GM12878 (cell line): Measurements from ENCODE around the gene GOLT1B. TPM values are rescaled to one million over a fixed set of nuclear protein-coding genes. Genes with fewer than 3 reads are reported as not detected.

Experiments used
- ATAC-seq: fragments of 200-7000 bp; cut with Tn5 transposase; 3 replicates; pipeline ENCODE4 v1.9.1; 2020; ENCODE audit warnings: mild to moderate bottlenecking, moderate library complexity
- BruUV-seq: library from RNA; stranded (reverse); fragments of 400-500 nt; replicated peaks from 2 replicates; lab custom pipeline; 2021; lab: Mats Ljungman, UMichigan
- CTCF ChIA-PET: fragments of 300-600 bp; sonication (Branson Sonifier 250); formaldehyde crosslinking; extraction: SDS; loops from one replicate; lab custom pipeline; 2021; ENCODE audit warnings: inconsistent platforms; lab: Yijun Ruan, JAX
- POLR2A ChIA-PET: fragments of 350-600 bp; formaldehyde crosslinking; extraction: SDS; loops from one replicate; lab custom pipeline; 2021; ENCODE audit warnings: inconsistent platforms; lab: Charles Lee
- RAD21 ChIA-PET: fragments of 300-600 bp; sonication (Branson Sonifier 250); formaldehyde crosslinking; loops from one replicate; lab custom pipeline; 2023; ENCODE audit warnings: antibody characterized with exemption; ENCODE audit not compliant: unreplicated experiment; lab: Charles Lee
- SMC1A ChIA-PET: fragments of 300-600 bp; sonication (Branson Sonifier 250); formaldehyde crosslinking; loops from one replicate; lab custom pipeline; 2023; ENCODE audit not compliant: unreplicated experiment, uncharacterized antibody; lab: Charles Lee
- DNase-seq: peaks from one replicate; pipeline ENCODE4 v3.0.0-alpha.2; 2011; ENCODE audit warnings: low read depth, low spot score
- FAIRE-seq: peaks from 3 replicates; lab custom pipeline; 2011; peaks lifted over from hg19 to GRCh38; lab: Jason Lieb, UNC
- H2AFZ ChIP-seq: 2 replicates; pipeline ENCODE4 v1.6.0; 2011; ENCODE audit warnings: low read depth, low read length, control low read depth; ENCODE audit not compliant: control insufficient read depth
- H3K27ac ChIP-seq: 2 replicates; pipeline ENCODE4 v1.5.1; 2011; ENCODE audit warnings: control low read depth; ENCODE audit not compliant: control insufficient read depth, insufficient read depth
- H3K27me3 ChIP-seq, 2 experiments: replicated peaks in 1 of 2; 2 replicates each; pipeline versions ENCODE4 v1.6.0 to v1.6.1; 2011; ENCODE audit warnings: low read length in 1 of 2; ENCODE audit not compliant: control insufficient read depth in 2 of 2, insufficient read depth in 2 of 2
- H3K36me3 ChIP-seq, 2 experiments: 2 replicates each; pipeline ENCODE4 v1.5.1; 2011; ENCODE audit warnings: low read length in 1 of 2; ENCODE audit not compliant: control insufficient read depth in 2 of 2, insufficient read depth in 2 of 2
- H3K4me1 ChIP-seq: 2 replicates; pipeline ENCODE4 v1.6.1; 2011; ENCODE audit warnings: mild to moderate bottlenecking, low read length, moderate library complexity, mixed read lengths; ENCODE audit not compliant: control insufficient read depth, insufficient read depth
- H3K4me2 ChIP-seq: 2 replicates; pipeline ENCODE4 v1.6.0; 2011; ENCODE audit warnings: control low read depth; ENCODE audit not compliant: control insufficient read depth, insufficient read depth
- H3K4me3 ChIP-seq: fragments of 200-600 bp; sonication (generic); 2 replicates; pipeline ENCODE4 v1.5.1; 2016
- H3K79me2 ChIP-seq: 2 replicates; pipeline ENCODE4 v1.6.0; 2011; ENCODE audit warnings: low read length; ENCODE audit not compliant: control insufficient read depth, insufficient read depth
- H3K9ac ChIP-seq: 2 replicates; pipeline ENCODE4 v1.8.0; 2011; ENCODE audit warnings: low read length, control low read depth, mixed read lengths; ENCODE audit not compliant: control insufficient read depth, insufficient read depth
- H3K9me3 ChIP-seq: replicated peaks from 3 replicates; pipeline ENCODE4 v1.5.1; 2011; ENCODE audit warnings: mild to moderate bottlenecking, low read length; ENCODE audit not compliant: control insufficient read depth, insufficient read depth
- H4K20me1 ChIP-seq: 2 replicates; pipeline ENCODE4 v1.6.0; 2011; ENCODE audit not compliant: control insufficient read depth, insufficient read depth
- BCL11A ChIP-seq: IDR thresholded peaks from 2 replicates; pipeline ENCODE4 v1.6.1; 2011; ENCODE audit warnings: low read depth, low read length
- IRF5 ChIP-seq: fragments of 450-650 bp; IDR thresholded peaks from 2 replicates; pipeline ENCODE4 v1.6.1; 2017; ENCODE audit warnings: borderline replicate concordance
- KDM1A ChIP-seq: fragments of 200-600 bp; sonication (generic); IDR thresholded peaks from 2 replicates; pipeline ENCODE4 v1.6.1; 2016; ENCODE audit warnings: borderline replicate concordance
- MEF2A ChIP-seq: IDR thresholded peaks from 2 replicates; pipeline ENCODE4 v1.6.1; 2011; ENCODE audit warnings: low read depth, mild to moderate bottlenecking, low read length, moderate library complexity; ENCODE audit not compliant: insufficient read depth
- MXI1 ChIP-seq: fragments of 150-350 bp; IDR thresholded peaks from 2 replicates; pipeline ENCODE4 v1.6.1; 2011; ENCODE audit warnings: low read depth, mild to moderate bottlenecking, inconsistent platforms, low read length, improper control_type of control experiment
- NKRF ChIP-seq: fragments of 450-650 bp; conservative IDR thresholded peaks from 2 replicates; pipeline ENCODE4 v1.6.1; 2017; ENCODE audit warnings: mild to moderate bottlenecking, moderate library complexity
- POLR2AphosphoS2 ChIP-seq: IDR thresholded peaks from 2 replicates; pipeline ENCODE4 v1.6.1; 2011; ENCODE audit warnings: low read depth, mild to moderate bottlenecking, low read length, improper control_type of control experiment, moderate library complexity
- POU2F2 ChIP-seq: IDR thresholded peaks from 3 replicates; pipeline ENCODE4 v1.6.1; 2011; ENCODE audit warnings: low read depth, mild to moderate bottlenecking, low read length, borderline replicate concordance
- SIX5 ChIP-seq: IDR thresholded peaks from 2 replicates; pipeline ENCODE4 v1.6.1; 2011; ENCODE audit warnings: mild to moderate bottlenecking, low read depth, low read length, moderate library complexity; ENCODE audit not compliant: severe bottlenecking
- TCF3 ChIP-seq: IDR thresholded peaks from 2 replicates; pipeline ENCODE4 v1.6.1; 2012; ENCODE audit warnings: low read depth, mild to moderate bottlenecking, low read length, borderline replicate concordance; ENCODE audit not compliant: insufficient read depth
- ZNF274 ChIP-seq: IDR thresholded peaks from one replicate; pipeline ENCODE4 v1.8.0; 2011; ENCODE audit not compliant: insufficient read length, insufficient read depth
- ZNF592 ChIP-seq: fragments of 450-650 bp; IDR thresholded peaks from 2 replicates; pipeline ENCODE4 v1.6.1; 2017; ENCODE audit warnings: mild to moderate bottlenecking, moderate library complexity
- WGBS: methylation state at CpG from one replicate; pipeline ENCODE4 v1.1.6; 2016; ENCODE audit warnings: low lambda C conversion rate; ENCODE audit not compliant: insufficient replicate concordance, insufficient coverage; ENCODE audit errors: missing lambda C conversion rate; 5-methylcytosine and 5-hydroxymethylcytosine counted together
- in situ Hi-C: fragments of 300-500 bp; cut with MboI; formaldehyde crosslinking; loops from 9 replicates; pipeline ENCODE4 v1.14.3; 2018; ENCODE audit warnings: mixed read lengths
- intact Hi-C: fragments of 100-400 bp; cut with micrococcal nuclease; formaldehyde crosslinking; loops from one replicate; pipeline ENCODE4 v1.14.2; 2022; ENCODE audit not compliant: unreplicated experiment
- polyA plus RNA-seq, 11 experiments: library from polyadenylated mRNA; depleted of rRNA in 4 of 11; unstranded in 6 of 11; stranded (reverse) in 5 of 11; fragments of >200 nt; fragmentation: Nextera tagmentation in 4 of 11; fragmentation: Illumina TruSeq in 1 of 11; extraction: Ambion mirVana in 4 of 11; extraction: Trizol in 1 of 11; gene quantifications; 1 replicate in 1 of 11; 2 replicates in 10 of 11; pipeline versions ENCODE4 v1.2.1 to v1.2.3, GENCODE V29; 2011 to 2016; ENCODE audit warnings: inconsistent platforms in 2 of 11, missing spikeins in 2 of 11, low read depth in 1 of 11
- total RNA-seq, 4 experiments: library from RNA; depleted of rRNA in 3 of 4; stranded (reverse); fragments of >200 nt in 3 of 4; fragmentation: Illumina TruSeq in 1 of 4; extraction: Trizol in 1 of 4; gene quantifications; 2 replicates each; pipeline versions ENCODE4 v1.2.1 to v1.2.3, GENCODE V29; 2013 to 2021
- TF ChIP-seq, protein P1 (sequence below), 3 experiments: IDR thresholded peaks in 2 of 3; conservative IDR thresholded peaks in 1 of 3; 2 replicates each; pipeline ENCODE4 v1.5.1; 2011; ENCODE audit warnings: low read depth in 3 of 3, low read length in 3 of 3, mild to moderate bottlenecking in 3 of 3, control low read depth in 2 of 3, moderate library complexity in 2 of 3, inconsistent platforms in 1 of 3, mixed read lengths in 1 of 3; ENCODE audit not compliant: control insufficient read depth in 2 of 3, insufficient read depth in 1 of 3; ENCODE audit errors: extremely low read depth in 1 of 3

Gene GOLT1B
- total and polyA plus RNA-seq, 10 of the 15 experiments (the other 5 are each of a cell fraction or from before 2014, with no cell fraction given) = 18.3 to 77.4 (median 32.9) TPM

GRCh38 chr12:21471294-21471693 is 30.3 kb upstream of the GOLT1B start:
- ChIA-PET RAD21 (no interaction called here), POLR2A (no interaction called here), CTCF (no interaction called here), SMC1A (no interaction called here)
- no peak overlapping the region for H3K4me2 ChIP-seq
- in situ Hi-C loops (no loop called here), intact Hi-C loops (no loop called here)
- WGBS = 19% methylated on average over 2 of the region's 2 CpGs
- H3K9me3 ChIP-seq = no peaks in the 10 kb centered on the region
- H3K36me3 ChIP-seq = peaks cover 0 to 30% of the 10 kb centered on the region in 2 experiments; a peak in 2 of 4 replicates
- H3K4me3 ChIP-seq = no peak overlapping the region
- H2AFZ ChIP-seq = no peak overlapping the region
- no peak for DNase-seq
- no peaks in the 10 kb centered on the region for H4K20me1 ChIP-seq
- no TSS peak for BruUV-seq
- FAIRE-seq = no peak
- no peak overlapping the region for H3K9ac ChIP-seq
- H3K4me1 ChIP-seq = no peaks in the 10 kb centered on the region
- no peak overlapping the region for H3K27ac ChIP-seq
- H3K27me3 ChIP-seq = no peaks in the 10 kb centered on the region
- H3K79me2 ChIP-seq = no peaks in the 10 kb centered on the region
- no peak for ATAC-seq
- no peak for TF ChIP-seq POU2F2
- TF ChIP-seq TCF3 = no peak
- TF ChIP-seq, protein P1, sequence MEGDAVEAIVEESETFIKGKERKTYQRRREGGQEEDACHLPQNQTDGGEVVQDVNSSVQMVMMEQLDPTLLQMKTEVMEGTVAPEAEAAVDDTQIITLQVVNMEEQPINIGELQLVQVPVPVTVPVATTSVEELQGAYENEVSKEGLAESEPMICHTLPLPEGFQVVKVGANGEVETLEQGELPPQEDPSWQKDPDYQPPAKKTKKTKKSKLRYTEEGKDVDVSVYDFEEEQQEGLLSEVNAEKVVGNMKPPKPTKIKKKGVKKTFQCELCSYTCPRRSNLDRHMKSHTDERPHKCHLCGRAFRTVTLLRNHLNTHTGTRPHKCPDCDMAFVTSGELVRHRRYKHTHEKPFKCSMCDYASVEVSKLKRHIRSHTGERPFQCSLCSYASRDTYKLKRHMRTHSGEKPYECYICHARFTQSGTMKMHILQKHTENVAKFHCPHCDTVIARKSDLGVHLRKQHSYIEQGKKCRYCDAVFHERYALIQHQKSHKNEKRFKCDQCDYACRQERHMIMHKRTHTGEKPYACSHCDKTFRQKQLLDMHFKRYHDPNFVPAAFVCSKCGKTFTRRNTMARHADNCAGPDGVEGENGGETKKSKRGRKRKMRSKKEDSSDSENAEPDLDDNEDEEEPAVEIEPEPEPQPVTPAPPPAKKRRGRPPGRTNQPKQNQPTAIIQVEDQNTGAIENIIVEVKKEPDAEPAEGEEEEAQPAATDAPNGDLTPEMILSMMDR (IDR thresholded peaks at IDR 0.05 in 2 of 3, conservative IDR thresholded peaks at IDR 0.05 in 1 of 3; ENCODE audit: control insufficient read depth in 2 of 3, extremely low read depth in 1 of 3, insufficient read depth in 1 of 3, low read depth in 3 of 3, low read length in 3 of 3) = no peak
- no peak for TF ChIP-seq ZNF274
- TF ChIP-seq POLR2AphosphoS2 = no peak
- no peak for TF ChIP-seq BCL11A
- no peak for TF ChIP-seq SIX5
- TF ChIP-seq ZNF592 = no peak
- TF ChIP-seq IRF5 = no peak
- TF ChIP-seq MEF2A = no peak
- TF ChIP-seq NKRF = no peak
- TF ChIP-seq KDM1A = no peak
- TF ChIP-seq MXI1 = no peak
